HG03442 (cell line): ENCODE results near the gene COLEC11.

Source experiments
- ATAC-seq: cut with Tn5 transposase; IDR thresholded peaks from one replicate; pipeline ENCODE4 v1.9.1; 2021; ENCODE audit warnings: mild to moderate bottlenecking, moderate library complexity; ENCODE audit not compliant: unreplicated experiment

Gene COLEC11

GRCh38 chr2:3636586-3637310 lies 41.8 kb downstream of the COLEC11 start:
- ATAC-seq, result no peak

- ATAC-seq, result no peak
These were observed 42.4 kb downstream of the COLEC11 start for GRCh38 chr2:3637311-3637675.

- no peak for ATAC-seq
These were observed 43.0 kb downstream of the COLEC11 start for GRCh38 chr2:3637692-3638455.

GRCh38 chr2:3638456-3638810 lies 43.5 kb downstream of the COLEC11 start:
- no peak for ATAC-seq

- ATAC-seq, result no peak
These were observed 44.2 kb downstream of the COLEC11 start for GRCh38 chr2:3639015-3639630.

- no peak for ATAC-seq
These were observed 44.7 kb downstream of the COLEC11 start for GRCh38 chr2:3639653-3640052.

GRCh38 chr2:3641181-3641580 lies 46.3 kb downstream of the COLEC11 start:
- ATAC-seq, result no peak

- ATAC-seq, result no peak
These were observed 47.0 kb downstream of the COLEC11 start for GRCh38 chr2:3641841-3642421.

- no peak for ATAC-seq
These were observed 47.8 kb downstream of the COLEC11 start for GRCh38 chr2:3642521-3643215.

GRCh38 chr2:3643371-3644245 lies 48.7 kb downstream of the COLEC11 start:
- ATAC-seq, result no peak

GRCh38 chr2:3644246-3644525 lies 49.3 kb downstream of the COLEC11 start:
- peak; percentile 59 for ATAC-seq

GRCh38 chr2:3644891-3645605 lies 50.1 kb downstream of the COLEC11 start:
- no peak for ATAC-seq

- ATAC-seq, result no peak
These were observed 51.0 kb downstream of the COLEC11 start for GRCh38 chr2:3645745-3646389.

GRCh38 chr2:3646446-3646845 lies 51.5 kb downstream of the COLEC11 start:
- ATAC-seq, result no peak

- ATAC-seq, result no peak
These were observed 52.3 kb downstream of the COLEC11 start for GRCh38 chr2:3647246-3647645.

GRCh38 chr2:3647831-3648651 lies 53.1 kb downstream of the COLEC11 start:
- ATAC-seq, result no peak

- no peak for ATAC-seq
These were observed 53.8 kb downstream of the COLEC11 start for GRCh38 chr2:3648652-3649177.

- ATAC-seq, result no peak
These were observed 54.7 kb downstream of the COLEC11 start for GRCh38 chr2:3649581-3649980.
